Measurements from ENCODE around the gene SNAP91. TPM values are rescaled to one million over a fixed set of nuclear protein-coding genes. Genes with fewer than 3 reads are reported as not detected.

The SNAP91 gene
- total RNA-seq, 1 donor from 2014 or later: 3.4 TPM

- no peak overlapping the region for H3K4me3 Mint-ChIP-seq
- peaks cover 7% of the 10 kb centered on the region for H3K4me1 ChIP-seq
- no peak overlapping the region for H3K27ac Mint-ChIP-seq
- no peak overlapping the region for H3K9ac ChIP-seq
- H3F3A ChIP-seq (ENCODE audit: low read depth): no peaks in the 10 kb centered on the region
- no peak overlapping the region for H3K27ac ChIP-seq
- H3K27me3 ChIP-seq: no peaks in the 10 kb centered on the region
- no peaks in the 10 kb centered on the region for H4K20me1 ChIP-seq (ENCODE audit: low read depth)
- H3K36me3 Mint-ChIP-seq: no peaks in the 10 kb centered on the region
- H3K27me3 Mint-ChIP-seq (ENCODE audit: insufficient read depth, low read depth): no peaks in the 10 kb centered on the region
- H3K79me2 ChIP-seq (ENCODE audit: low read depth): no peaks in the 10 kb centered on the region
- H3K4me3 ChIP-seq: no peak overlapping the region
- H3K36me3 ChIP-seq: no peaks in the 10 kb centered on the region
- no peaks in the 10 kb centered on the region for H3K9me3 Mint-ChIP-seq
- no peak overlapping the region for H2AFZ ChIP-seq (replicated peaks)
- TF ChIP-seq EZH2phosphoT487 (IDR thresholded peaks at IDR 0.05) (no peak), CTCF (IDR thresholded peaks at IDR 0.05) (no peak), EZH2 (IDR thresholded peaks at IDR 0.05) (no peak)
- no peaks in the 10 kb centered on the region for H3K9me3 ChIP-seq (ENCODE audit: low read depth)
- H3K4me2 ChIP-seq: no peak overlapping the region
- H3K4me1 Mint-ChIP-seq: peaks cover 9% of the 10 kb centered on the region
- no peak for DNase-seq (ENCODE audit: low spot score)
These were observed 115.5 kb downstream of the SNAP91 start for GRCh38 chr6:83593395-83593785.

DNA sequence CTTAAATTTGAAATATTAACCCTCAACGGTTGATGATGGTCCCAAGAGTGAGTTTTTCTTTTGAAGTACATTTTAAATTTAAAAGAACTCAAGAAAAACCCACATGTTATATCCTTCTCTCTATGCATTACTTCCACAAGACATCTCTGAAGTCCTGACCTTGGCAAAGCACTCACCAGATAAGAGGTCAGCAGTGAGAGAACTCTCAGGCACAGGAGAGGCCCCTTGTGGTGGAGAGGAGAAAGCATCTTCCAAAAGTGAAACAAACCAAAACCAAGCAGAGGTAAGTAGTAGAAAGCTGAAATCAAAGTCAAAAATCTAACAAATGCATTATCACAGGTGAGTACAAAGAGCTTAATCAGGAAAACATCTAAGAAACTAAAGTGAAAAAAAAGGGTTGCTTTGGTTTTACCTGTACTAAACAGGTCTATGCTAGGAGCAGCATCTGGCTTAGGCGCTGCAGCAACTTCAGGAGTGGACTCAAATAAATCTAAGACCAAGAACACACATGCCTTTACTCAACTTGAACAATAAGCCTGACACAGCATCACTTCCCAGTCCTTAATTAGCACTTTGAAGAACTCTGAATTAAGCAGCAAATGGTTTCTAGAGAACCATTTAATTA, 116.0 kb downstream of the SNAP91 start:
- DNase-seq (ENCODE audit: low spot score): peak; percentile 38
- Mint-ChIP-seq H3K27ac (no peak overlapping the region), H3K4me1 (peaks cover 9% of the 10 kb centered on the region), H3K4me3 (no peak overlapping the region), H3K36me3 (no peaks in the 10 kb centered on the region), H3K9me3 (no peaks in the 10 kb centered on the region), H3K27me3 (ENCODE audit: insufficient read depth, low read depth) (no peaks in the 10 kb centered on the region)
- Histone ChIP-seq H3K36me3 (no peaks in the 10 kb centered on the region), H3K4me2 (no peak overlapping the region), H3K9ac (no peak overlapping the region), H3K27ac (no peak overlapping the region), H3K4me1 (peaks cover 7% of the 10 kb centered on the region), H3K9me3 (ENCODE audit: low read depth) (no peaks in the 10 kb centered on the region), H3K79me2 (ENCODE audit: low read depth) (no peaks in the 10 kb centered on the region), H3K4me3 (no peak overlapping the region), H3F3A (ENCODE audit: low read depth) (no peaks in the 10 kb centered on the region), H3K27me3 (no peaks in the 10 kb centered on the region), H2AFZ (replicated peaks) (no peak overlapping the region), H4K20me1 (ENCODE audit: low read depth) (no peaks in the 10 kb centered on the region)
- TF ChIP-seq EZH2phosphoT487 (IDR thresholded peaks at IDR 0.05): no peak
- peak; percentile 62 for TF ChIP-seq CTCF (IDR thresholded peaks at IDR 0.05)
- no peak for TF ChIP-seq EZH2 (IDR thresholded peaks at IDR 0.05)

DNA sequence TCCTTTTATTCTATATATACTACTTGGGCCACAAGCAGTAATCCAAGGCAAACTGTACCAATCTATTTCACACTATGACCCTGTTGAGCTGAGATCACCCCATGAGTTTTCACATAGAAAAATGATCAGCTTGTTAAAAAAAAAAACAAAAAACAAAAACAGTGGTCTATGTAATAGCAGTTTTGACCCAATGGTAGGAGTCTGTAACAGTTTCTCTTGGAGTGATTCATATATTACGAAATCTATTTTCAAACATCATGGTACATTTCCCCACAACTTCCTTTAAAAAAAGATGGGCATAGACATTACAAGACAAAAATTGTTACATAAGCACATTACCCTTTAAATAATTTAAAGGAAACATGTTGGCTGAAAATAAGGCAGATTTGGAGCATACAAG, 118.5 kb downstream of the SNAP91 start:
- Histone ChIP-seq H3K4me3 (no peak overlapping the region), H3K27ac (no peak overlapping the region), H3K9ac (no peak overlapping the region), H3F3A (ENCODE audit: low read depth) (no peaks in the 10 kb centered on the region), H2AFZ (replicated peaks) (no peak overlapping the region), H3K9me3 (ENCODE audit: low read depth) (no peaks in the 10 kb centered on the region), H4K20me1 (ENCODE audit: low read depth) (no peaks in the 10 kb centered on the region), H3K27me3 (no peaks in the 10 kb centered on the region), H3K4me1 (no peaks in the 10 kb centered on the region), H3K4me2 (no peak overlapping the region), H3K79me2 (ENCODE audit: low read depth) (no peaks in the 10 kb centered on the region), H3K36me3 (no peaks in the 10 kb centered on the region)
- H3K27ac Mint-ChIP-seq: no peak overlapping the region
- H3K4me3 Mint-ChIP-seq: no peak overlapping the region
- H3K9me3 Mint-ChIP-seq: no peaks in the 10 kb centered on the region
- H3K4me1 Mint-ChIP-seq: no peaks in the 10 kb centered on the region
- no peak for TF ChIP-seq EZH2phosphoT487 (IDR thresholded peaks at IDR 0.05)
- H3K36me3 Mint-ChIP-seq: no peaks in the 10 kb centered on the region
- DNase-seq (ENCODE audit: low spot score): no peak
- no peaks in the 10 kb centered on the region for H3K27me3 Mint-ChIP-seq (ENCODE audit: insufficient read depth, low read depth)

- Histone ChIP-seq H3K36me3 (no peaks in the 10 kb centered on the region), H2AFZ (replicated peaks) (no peak overlapping the region), H3F3A (ENCODE audit: low read depth) (no peaks in the 10 kb centered on the region), H3K4me3 (no peak overlapping the region), H3K27me3 (no peaks in the 10 kb centered on the region), H3K27ac (no peak overlapping the region), H3K9ac (no peak overlapping the region), H3K4me1 (no peaks in the 10 kb centered on the region), H3K79me2 (ENCODE audit: low read depth) (no peaks in the 10 kb centered on the region), H3K9me3 (ENCODE audit: low read depth) (no peaks in the 10 kb centered on the region), H4K20me1 (ENCODE audit: low read depth) (no peaks in the 10 kb centered on the region), H3K4me2 (no peak overlapping the region)
- no peak overlapping the region for H3K4me3 Mint-ChIP-seq
- TF ChIP-seq CTCF (IDR thresholded peaks at IDR 0.05) (no peak), EZH2 (IDR thresholded peaks at IDR 0.05) (no peak), EZH2phosphoT487 (IDR thresholded peaks at IDR 0.05) (no peak)
- no peak overlapping the region for H3K27ac Mint-ChIP-seq
- no peaks in the 10 kb centered on the region for H3K36me3 Mint-ChIP-seq
- H3K9me3 Mint-ChIP-seq: no peaks in the 10 kb centered on the region
- H3K4me1 Mint-ChIP-seq: no peaks in the 10 kb centered on the region
- H3K27me3 Mint-ChIP-seq (ENCODE audit: insufficient read depth, low read depth): no peaks in the 10 kb centered on the region
- no peak for DNase-seq (ENCODE audit: low spot score)
These were observed 119.8 kb downstream of the SNAP91 start for GRCh38 chr6:83589076-83589475.

Measured in neural progenitor cell (in vitro differentiated cells).